DMS114 treated with DMSO at 0.1 percent for 48 hours (cell line): ENCODE results near the gene STXBP6.
"Not testable (repeated sequence)": the region's sequence is repeated elsewhere in the genome, so short reads cannot be mapped to it uniquely, and the experiment has no call there.

Source experiments
- DNase-seq: peaks from one replicate; lab custom pipeline; 2025; ENCODE audit not compliant: unreplicated experiment; lab: John Stamatoyannopoulos, UW

STXBP6 gene

DNA sequence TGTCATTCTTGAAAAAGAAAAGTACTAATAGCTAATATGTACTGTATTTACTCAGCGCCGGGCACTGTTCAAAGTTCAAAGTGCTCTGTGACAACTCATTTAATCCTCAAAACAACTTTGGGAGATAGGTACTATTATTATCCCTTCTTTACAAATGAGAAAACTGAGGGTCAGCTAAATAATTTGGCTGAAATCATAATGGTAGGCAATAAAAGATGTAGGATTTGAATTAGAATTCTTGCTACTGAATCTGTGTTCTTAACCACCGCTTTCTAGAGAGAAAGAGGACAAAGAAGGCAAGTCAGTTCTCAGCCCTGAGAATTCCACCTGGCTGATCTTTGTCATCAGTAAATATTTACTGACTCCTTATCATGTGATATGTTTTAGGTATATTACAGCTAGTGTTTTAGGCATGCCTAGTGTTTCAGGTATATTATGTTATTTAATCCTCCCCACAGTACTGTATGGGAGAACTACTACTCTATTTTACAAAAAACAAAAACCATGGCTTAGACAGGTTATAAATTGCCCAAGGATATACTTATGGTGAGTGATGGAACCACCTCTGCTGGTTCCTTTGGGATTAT lies 210.2 kb downstream of the STXBP6 start:
- no peak for DNase-seq

DNA sequence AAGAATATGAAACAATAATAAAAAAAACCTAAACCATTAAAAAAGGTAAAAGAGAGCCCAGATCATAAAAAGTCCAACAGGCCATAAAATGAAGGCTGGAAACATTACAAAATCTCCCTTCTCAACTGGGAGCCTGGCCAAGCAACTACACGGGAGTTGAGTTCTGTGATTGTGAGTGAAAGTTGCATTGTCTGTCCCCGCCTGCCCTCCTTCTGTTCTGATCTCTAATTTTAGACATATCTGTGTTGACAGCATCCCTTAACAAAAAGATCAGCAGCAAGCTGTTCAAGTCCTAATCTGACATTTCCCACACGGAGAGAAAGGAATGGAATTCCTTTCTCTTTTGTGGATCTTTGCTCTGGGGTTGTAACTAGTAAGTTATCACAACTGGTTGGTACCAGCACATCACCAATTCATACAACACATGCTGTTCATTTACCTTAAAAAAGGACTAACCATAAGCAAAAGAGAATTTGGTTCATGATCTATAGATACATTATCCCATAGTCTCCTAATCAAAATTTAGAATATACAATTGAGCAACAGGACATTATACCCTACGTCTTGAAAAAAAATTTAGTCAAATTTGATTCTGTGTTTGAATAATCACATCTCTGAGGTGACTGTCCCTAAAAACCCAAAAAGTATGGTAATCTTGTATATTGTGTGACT lies 210.9 kb downstream of the STXBP6 start:
- no peak for DNase-seq

DNA sequence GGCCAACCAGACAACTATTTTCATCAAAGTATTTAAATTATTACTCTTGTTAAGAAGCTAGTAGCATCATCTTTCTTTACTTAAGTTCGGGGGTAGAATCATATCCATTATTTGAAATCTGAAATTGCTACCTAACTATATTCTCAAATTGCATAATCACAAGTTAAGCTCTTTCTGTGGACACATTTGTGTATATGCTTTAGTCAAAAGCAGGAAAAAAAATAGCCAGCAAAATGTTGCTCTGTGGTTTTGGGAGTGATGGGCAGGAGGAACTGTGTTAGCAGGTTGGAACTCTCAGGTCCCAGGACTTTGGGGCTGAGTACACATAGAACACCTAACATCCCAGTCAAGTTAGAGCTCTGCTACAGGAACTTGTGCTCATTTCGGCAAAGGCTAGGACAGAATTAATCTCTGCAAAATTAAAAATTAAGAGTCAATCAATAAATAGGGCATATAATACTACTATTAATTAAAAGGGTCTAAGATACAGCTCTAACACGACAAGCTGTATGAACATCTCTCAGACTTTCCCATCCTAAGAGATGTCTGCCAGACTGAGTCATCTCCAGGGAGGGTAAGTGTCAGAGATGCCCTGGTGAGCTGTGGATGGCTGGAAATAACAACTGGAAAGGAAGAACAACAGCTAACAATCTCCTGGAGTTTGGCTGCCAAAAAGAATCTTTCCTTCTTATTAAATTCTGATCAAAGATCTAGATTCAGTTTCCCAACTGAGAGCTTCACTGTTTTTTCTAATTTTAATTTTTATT lies 212.5 kb downstream of the STXBP6 start:
- DNase-seq = no peak

DNA sequence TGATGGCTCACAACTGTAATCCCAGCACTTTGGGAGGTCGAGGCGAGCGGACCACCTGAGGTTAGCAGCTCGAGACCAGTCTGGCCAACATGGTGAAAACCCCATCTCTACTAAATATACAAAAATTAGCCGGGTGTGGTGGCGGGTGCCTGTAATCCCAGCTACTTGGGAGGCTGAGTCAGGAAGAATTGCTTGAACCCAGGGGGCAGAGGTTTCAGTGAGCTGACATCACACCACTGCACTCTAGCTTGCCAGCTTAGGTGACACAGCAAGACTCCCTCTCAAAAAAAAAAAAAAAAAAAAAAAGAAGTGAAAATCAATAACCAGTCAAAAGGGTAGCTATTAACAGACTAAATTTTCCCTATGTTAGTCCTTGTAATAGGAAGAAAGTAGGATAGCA lies 213.6 kb downstream of the STXBP6 start:
- not testable (repeated sequence) for DNase-seq

DNA sequence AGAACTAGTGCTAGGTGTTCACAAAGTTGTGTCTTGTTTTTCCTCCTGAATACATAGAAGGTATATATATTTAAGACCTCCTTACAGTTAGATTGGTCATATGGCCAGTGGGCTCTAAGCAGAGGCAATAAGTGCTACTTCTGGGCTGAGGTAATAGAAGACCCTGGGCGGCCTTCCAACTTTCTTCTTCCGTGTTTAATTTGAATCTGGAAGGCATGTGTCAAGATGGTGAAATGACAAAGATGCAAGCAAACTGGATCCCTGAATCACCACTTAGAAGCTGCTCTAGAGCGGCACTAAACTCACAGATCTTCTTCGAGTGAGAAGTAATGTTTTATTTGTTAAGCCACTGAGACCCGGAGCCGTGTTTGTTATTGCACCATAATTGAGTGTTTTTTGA lies 215.0 kb downstream of the STXBP6 start:
- DNase-seq = no peak

DNA sequence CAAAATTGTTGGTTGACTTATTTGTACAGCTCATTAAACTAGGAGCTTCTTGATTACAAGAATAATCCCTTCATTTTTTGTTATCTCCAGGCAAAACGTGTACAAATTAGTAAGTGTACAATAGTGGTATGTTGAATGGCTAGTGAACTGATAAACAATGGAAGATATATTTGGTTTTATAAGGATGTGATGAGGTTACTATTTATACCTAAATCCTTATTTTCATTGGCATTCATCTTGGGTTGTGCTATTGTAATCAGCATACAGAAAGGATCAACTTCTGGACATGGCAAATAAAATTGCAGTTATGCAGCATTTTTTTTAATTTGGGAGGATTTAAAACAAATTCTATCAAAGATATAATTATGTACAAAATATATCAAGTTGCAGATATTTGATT lies 216.6 kb downstream of the STXBP6 start:
- DNase-seq = no peak

DNA sequence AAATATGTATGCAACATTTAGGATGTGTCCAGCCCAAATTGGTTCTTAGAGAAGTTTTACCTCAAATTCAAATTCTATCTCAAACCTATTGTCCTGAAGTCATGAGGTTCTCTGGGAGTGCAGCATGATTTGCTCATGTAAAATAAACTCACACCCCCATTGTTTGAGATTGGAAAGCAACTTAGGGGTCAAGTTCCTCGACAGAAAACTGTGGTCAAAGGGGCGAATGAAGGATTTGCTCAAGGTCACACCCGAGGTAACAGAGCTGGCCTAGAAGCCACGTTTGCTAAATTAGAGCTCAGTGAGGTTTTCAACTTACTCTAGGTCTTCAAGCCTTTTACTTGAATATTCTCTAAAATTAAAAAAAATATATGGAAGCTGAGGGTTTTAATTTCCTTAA lies 218.3 kb downstream of the STXBP6 start:
- no peak for DNase-seq

DNA sequence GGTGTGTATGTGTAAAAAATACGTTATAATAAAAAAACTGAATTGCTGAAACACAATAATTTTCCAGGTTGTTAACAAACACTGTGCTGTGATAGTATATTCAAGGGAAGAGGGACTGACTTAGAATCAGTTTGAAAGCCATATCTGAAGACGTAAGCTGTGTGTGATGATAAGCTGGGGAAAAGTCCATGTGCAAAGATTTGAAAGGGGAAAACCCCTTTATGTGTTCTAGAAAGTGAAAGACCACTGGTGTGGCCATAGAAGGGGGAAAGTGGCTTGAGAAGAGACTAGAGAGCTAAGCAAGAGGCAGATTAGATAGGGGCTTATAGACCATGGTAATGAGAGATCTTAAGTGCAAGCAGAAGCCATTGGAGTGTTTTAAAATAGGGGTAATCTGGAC lies 220.1 kb downstream of the STXBP6 start:
- DNase-seq = no peak

DNA sequence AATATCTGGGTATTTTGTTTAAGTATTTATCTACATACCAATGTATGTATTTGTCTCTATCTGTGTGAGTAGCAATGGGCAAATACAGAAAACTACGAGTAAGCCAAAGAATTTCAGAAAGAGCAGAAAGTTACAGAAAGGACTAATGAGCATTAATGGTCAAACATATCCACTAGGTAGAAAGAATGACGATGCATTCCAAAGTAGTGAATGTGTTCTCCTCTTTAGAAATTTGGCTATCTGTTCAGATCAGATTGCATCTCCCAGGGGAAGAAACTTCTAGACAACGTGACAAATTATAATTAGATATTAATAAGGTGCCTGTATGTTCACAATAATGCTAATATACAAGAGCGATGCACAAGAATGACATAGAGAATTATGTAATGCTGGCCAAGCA lies 221.5 kb downstream of the STXBP6 start:
- no peak for DNase-seq

DNA sequence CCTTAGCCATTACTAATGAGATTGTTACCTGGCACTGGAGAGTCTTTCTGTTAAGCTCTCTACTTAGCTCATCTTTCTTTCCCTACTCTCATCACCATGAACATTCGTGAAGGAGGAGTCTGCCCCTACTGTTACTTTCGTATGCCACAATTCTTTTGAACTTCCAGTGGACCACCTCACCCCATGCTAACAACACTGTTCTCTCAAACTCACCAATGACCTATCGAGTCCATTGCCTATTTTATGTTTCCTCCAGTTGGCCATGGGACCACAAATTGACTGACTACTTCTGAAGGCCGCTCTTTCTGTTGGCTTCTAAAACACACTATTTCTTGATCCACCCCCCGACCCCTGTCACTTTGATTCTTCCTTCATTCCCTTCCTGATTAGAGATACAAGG lies 223.6 kb downstream of the STXBP6 start:
- no peak for DNase-seq

DNA sequence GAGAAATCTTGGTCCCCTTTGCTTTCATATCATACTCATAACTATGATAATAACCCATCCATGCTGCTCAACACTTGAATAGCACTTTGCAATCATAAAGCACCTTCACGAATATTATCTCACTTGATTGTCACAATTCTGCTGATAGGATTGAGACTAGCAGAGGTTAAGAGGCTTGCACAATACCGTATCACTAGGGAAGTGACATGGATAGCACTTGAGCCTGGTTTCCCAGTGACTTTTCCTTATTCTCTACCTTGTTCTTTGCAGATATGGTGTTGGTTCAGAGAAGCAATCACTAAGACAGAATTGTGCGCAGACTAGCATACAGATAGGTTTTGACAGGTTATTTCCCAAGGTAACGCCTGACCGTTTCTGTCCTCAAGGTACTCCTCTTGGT lies 229.3 kb downstream of the STXBP6 start:
- DNase-seq = no peak

DNA sequence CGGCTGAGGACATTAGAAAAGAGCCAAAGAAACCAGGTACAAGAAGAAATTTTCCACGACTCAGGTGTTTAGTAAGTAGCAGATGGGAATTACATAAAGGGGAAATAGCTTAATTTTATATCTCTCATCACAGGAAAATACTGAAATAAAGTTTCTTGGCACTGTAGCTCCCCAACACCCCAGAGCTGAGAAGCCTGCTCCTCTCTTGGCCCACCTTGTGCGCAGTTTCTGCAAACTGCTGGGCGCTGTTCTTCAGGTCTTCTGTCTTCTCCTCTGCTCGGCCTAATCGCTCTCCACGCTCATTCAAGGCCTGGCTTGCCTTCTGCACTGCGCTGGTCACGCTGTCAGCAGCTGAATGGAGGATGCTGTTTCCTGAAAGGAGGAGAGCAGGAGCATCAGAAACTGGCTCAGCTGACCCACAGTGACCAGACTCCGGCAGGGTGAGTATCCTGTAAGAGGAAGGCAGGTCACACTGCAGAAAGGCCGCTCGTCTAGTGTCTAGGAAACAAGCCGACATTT lies 231.1 kb downstream of the STXBP6 start:
- no peak for DNase-seq

DNA sequence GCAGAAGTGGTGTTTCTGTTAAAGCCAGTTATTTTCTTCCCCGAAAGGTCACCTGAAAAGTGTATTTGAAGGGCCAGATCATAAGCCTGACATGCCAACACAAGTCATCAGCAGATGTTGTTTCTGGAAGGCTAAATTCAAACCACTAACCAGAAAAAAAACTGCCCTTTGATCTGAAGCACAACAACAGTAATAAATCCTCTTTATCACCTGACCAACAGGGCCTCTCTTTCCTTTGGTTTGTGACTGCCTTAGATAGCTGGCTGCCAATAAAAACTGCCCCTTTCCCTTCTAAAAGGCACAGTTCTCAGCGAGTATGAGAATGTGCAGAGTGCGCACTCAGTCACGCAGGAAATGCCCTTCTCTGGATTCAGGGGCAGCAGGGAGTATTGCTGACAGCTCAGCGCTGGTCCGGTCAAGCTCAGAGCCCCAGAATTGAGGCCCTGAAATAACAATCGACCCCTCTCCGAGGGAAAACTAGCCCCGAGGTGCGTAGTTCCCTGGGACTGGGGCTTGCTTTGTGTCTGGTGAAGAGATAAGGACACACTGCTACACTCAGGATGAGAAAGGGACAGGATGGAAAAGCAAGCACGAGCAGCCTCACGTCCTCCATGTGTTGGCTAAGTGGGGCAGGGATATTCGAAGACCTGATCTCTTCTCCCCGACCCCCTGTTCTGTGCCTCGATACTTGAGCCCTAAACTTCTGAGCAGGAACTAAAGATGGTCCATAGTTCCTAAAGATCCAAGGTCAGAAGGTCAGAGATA lies 231.7 kb downstream of the STXBP6 start:
- no peak for DNase-seq

DNA sequence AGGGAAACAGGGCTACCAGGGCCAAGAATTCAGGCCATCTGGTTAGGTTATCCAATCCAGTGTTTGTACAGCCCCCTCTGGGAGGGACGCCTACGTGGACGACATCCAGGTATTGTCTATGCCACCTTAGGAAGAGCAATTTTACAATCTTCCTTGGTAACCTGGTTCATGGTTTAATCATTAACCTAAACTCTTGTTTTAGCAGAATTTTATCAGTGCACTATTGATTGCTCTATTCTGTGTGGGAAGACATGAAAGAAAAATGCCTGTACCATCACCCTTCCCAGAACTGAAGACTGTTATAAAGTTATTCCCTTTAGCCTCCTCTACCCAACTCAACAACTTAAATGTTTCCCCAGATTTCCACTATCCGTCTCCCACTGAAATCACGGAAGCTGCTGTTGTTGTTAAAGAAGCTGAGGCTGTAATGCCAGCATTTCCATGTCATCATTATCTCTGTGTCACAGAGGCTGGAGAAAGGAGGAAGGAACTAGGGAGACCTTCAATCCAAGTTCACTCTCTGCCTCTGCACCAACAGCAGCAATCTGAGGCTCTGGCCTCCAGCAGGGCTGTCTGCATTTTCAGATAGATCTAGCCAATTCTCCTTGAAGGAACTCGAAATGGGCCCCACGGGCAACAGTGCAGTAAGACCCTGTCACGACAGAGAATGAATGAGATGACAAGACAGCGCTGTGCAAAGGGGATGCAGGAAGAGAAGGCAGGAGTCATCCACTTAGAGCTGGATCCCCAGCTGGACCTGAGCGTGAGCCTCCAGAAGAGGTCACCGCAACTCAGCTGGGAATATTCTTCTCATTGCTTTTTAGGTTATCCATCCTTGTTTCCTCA lies 232.5 kb downstream of the STXBP6 start:
- DNase-seq = no peak

DNA sequence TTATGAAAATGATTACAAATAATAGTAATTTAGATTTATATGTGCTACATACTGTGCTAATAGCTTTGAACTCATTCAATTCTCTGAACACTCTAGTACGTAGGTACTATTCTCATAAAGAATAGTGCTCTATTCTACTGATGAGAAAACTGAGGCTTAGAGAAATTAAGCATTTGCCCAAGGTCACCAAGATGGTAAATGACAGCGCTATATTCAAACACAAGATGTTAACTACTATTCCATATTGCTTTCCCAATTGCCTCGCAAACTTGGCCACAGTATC lies 233.1 kb downstream of the STXBP6 start:
- DNase-seq = no peak

DNA sequence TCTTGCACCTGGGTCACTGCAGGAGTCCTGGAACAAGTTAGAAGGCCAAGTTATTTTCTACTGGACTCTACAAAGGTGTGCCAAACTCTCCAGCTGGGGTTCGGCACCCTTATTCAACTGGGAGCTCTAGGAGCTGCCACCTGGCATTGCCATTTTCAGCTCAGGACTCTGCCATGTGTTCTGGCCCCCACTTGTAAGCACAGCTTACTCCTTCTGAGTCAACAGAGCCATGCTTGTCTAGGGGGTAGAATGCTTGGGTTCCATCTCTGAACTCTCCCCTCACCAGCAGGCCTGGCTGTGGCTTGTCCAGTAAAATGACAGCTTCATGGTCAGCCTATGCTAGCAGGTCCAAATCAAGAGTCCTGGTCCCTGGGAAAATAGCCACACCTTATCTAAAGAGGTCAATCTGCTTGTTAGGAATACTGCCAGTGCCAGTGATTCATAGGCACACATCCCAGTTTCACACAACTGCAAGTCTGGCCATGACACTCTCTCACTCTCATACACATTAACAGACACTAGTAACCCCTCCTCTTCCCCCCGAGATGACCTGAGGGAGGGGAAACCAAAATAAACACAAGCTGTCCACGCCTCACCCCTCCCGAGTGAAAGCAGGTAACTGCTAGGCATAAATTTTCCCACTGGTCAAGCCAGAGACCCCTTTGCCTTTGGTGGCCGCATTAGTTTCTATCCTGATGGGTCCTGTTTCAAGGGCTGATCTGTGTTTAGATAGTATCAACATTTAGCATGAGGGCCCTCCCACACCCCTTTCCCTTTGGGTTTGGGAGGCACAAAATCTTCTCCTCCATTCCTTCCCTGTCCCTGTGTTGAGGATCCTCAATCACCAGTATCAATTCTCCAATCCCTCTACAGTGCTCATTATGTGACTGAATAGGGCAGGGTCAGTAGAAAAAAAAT lies 233.7 kb downstream of the STXBP6 start:
- DNase-seq = no peak

DNA sequence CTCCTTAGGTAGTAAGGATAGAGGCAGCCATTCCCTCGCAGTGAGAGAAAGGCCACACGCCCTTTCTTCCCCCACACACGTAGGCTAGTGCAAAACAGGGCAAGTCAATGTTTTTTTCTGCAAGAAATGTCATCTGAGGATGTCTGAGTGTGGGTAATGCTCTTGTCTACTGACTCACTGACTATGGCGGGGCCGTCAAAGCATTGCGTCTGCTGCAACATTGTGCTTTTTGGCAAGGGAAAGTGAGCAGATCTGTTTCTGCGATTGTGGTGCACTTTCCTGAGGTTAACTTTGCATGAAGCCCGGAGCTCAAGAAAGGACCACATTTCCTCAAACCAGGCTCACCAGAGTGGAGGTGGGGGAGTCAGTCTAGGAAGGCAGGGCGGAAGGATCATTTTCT lies 234.4 kb downstream of the STXBP6 start:
- no peak for DNase-seq

DNA sequence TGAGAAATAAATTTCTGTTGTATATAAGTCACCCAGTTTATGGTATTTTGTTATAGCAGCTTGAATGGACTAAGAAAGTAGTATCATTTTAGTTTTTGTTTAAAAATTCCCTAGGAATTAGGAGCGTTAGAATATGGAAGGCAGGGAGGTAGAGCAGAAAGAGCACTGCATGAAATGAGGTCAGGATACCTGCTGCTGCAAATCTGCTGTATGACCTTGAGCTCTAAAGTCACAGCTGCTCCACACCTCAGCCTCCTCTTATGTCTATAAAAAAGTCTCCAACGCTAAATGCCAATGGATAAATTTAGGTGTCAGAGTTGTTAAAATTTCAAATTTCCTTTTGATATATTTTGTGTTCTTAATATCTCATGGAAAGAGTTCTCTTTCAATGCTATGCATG lies 235.0 kb downstream of the STXBP6 start:
- no peak for DNase-seq

DNA sequence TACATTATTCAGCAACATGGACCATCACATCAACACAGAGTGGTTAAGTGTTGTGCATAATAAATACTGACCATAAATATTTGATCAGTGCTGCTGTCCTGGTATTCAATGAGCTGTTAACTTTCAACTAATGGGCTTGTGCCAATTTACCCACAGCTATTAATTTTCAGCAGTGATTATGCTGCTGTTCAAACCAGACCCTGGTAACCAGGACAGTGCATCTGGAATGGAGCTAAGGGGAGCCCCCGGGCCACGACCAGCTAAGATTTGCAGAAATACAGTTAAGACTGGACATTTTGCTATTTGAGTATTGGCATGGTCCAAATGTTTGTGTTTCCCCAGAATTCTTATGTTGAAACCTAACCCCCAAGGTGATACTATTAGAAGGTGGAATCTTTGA lies 235.6 kb downstream of the STXBP6 start:
- no peak for DNase-seq

DNA sequence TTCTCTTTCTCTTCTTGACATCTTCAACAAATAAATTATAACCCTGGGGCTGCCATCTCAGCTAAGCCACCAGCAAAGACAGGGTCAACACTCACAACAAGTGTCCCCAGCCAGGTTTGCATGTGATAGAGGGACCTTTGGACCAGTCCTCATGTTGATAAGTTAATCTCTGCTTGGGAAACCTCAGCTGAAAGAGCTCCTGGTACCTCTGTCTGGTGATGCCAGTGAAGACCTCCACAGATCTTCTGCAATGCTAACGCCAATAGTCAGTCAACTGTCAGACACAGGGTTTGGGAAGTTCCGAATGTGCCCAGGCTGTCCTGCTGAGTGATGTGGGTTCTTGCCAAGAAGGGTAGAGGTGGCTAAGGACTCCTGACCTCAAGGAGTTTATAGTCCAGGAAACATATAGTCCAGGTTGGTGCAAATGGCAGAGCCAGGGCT lies 236.1 kb downstream of the STXBP6 start:
- no peak for DNase-seq
